HG02938 (cell line): ENCODE results near the gene LCMT1.
"Not testable (repeated sequence)": the region's sequence is repeated elsewhere in the genome, so short reads cannot be mapped to it uniquely, and the experiment has no call there.

ENCODE experiments used
- ATAC-seq: cut with Tn5 transposase; IDR thresholded peaks from one replicate; pipeline ENCODE4 v1.9.1; 2021; ENCODE audit warnings: mild to moderate bottlenecking, moderate library complexity; ENCODE audit not compliant: unreplicated experiment

LCMT1 gene

GRCh38 chr16:25138130-25138529 lies 26.6 kb downstream of the LCMT1 start:
- ATAC-seq = no peak

DNA sequence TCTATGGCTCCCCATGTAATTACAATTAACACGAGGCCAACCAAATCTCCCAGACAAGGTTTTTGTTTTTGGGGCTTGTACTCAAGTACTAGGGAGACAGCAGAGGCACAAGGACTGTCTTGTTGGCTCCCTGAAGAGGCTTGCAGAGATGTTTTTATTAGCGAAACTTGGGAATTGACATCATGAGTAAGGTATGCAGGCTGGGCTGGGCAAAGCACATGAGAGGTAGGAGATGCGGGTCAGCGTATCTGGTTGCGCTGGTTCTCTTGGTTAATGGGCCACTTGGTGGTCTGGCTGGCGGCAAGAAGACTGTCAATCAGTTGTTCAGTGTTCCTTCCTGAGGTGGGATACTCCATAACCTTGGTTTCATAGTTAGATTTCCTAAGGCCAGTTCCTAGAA lies 28.9 kb downstream of the LCMT1 start:
- no peak for ATAC-seq

DNA sequence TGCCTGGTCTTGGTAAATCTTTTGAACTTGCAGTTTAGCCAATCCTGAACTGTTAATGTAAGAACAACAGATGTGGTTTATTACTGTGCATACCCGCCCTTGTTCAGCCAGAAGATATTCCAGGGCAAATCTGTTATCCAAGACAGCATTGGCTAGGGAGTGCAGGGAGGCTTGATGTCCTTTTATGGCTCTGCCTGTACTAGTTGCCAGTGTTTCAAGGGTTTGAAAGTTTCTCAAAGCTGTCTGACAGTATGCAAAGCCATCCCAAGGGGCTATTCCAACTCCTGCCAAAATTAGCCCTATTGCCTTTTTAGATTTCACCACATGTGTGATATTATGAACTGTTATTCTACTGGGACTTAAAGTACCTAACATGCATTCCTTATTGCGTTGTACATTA lies 30.1 kb downstream of the LCMT1 start:
- no peak for ATAC-seq

DNA sequence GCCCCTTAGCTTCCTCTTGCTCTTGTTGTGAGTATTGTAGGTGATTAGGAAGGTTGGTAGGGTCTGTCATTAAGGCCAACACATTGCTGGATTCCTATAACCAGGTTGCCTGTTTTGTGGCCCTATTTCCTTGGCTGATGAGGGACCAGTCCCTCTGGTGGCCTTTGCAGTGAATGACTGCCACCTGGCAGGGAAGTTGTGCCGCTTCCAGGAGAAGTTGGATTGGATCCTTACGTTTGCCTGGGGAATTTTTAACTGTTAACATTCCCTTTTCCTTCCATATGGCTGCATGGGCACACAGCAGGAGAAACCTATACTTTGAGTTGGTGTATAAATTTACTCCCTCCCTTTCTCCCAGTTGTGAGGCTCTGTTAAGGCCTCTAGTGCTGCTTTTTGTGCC lies 32.4 kb downstream of the LCMT1 start:
- ATAC-seq = no peak

DNA sequence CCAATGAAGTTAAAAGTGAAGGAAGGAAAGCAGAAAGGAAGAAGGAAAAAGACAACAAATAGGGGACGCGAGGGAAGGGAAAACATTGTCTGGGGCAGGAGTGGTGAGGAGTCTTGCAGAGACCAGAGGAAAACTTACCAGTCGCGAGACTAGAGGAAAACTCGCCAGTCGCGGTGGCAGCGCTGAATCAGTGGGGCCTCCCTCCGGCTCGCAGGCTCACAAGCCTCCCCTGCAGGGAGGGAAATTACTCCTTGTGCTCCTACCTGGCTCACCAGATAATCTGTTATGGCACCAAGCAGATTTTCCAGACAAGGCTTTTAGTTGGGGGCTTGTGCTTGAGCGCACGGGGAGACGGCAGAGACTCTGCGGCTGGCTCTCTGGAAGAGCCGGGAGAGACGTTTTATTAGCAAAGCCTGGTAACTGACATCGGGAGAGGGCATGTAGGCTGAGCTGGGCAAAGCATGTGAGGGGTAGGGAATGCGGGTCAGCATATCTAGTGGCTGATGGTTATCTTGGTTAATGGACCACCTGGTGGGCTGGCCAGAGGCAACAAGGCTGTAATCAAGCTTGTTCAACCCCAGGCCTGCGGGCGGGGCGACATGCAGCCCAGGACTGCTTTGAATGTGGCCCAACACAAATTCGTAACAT lies 37.1 kb downstream of the LCMT1 start:
- ATAC-seq = no peak

- no peak for ATAC-seq
These were observed 40.5 kb downstream of the LCMT1 start for GRCh38 chr16:25151996-25152395.

DNA sequence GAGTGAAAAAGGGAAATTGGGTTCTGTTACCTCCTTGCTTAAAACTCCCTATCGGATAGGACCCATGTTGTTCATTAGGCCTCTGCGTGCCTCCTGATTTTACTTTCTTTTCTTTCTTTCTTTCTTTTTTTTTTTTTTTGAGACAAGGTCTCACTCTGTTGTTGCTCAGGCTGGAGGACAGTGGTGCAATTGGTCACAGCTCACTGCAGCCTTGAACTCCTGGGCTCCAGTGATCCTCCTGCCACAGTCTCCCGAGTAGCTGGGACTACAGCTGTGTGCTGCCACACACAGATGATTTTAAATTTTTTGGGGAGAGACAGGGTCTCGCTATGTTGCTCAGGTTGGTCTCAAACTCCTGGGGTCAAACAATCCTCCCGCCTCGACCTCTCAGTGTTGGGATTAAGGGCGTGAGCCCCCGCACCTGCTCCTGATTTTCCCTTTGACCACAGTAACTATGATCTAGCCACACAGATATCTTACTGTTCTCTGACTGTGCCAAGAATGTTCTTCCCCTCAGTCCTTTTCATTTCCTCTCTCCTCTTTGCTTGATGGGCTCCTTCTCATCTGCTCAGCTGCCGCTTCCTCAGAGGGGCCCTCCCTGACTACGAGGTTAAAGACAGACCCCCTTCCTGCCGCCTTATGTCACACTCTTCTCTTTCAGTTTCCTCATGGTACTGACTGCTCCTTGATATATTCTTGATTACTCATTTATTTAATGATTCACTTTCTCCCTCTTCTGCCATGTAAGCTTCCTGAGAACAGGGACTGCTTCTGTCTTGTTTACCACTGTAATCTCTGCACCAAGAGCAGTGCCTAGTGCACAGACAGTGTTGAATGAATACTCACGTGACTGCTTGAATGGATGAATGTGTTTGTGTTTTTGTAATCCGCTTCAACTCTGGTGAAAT lies 44.3 kb downstream of the LCMT1 start:
- no peak for ATAC-seq

DNA sequence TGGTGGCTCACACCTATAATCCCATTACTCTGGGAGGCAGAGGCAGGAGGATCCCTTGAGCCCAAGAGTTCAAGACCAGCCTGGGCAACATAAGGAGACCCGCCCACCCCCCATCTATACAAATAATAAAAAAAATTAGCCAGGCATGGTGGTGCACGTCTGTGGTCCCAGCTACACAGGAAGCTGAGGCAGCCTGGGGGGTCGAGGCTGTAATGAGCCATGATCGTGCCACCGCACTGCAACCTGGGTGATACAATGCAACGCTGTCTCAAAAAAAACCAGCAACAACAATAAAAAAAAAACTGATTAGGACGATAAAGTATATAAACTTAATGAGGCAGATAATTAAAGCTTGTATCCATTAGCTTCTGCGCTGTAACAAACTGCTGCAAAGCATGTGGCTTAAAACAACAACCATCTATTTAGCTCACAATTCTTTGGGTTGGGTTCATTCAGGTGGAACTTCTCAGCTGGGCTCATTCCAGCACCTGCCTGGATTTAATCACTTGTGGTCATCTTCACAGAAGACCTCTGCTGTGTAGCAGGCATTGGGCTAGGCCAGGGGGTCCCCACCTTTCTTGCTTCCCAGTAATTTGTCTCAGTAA lies 45.8 kb downstream of the LCMT1 start:
- no peak for ATAC-seq

GRCh38 chr16:25158401-25158800 lies 46.9 kb downstream of the LCMT1 start:
- ATAC-seq = no peak

DNA sequence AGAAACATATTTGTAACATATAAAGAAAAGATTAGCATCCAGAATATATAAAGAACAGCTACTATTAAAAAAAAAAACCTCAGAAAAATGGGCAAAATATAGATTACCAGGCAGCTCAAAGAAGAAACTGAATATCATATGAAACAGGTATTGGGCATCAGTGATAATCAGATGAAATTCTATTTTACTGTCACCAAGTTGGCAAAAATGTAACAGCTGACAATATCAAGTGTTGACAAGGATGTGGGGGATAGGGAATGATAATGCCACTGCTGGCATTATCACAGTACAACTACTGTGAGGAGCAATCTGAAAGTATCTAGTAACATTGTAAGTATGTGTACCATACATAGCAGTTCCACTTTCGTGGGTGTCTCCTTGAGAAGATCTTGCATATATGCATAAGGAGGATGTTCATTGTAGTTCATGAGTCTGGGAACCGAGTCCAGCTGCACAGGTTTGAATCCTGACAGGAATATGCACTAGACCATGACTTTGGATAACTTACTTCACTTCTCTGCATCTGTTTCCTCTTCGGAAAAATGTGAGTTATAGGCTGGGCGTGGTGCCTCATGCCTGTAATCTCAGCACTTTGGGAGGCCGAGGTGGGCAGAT lies 50.3 kb downstream of the LCMT1 start:
- ATAC-seq = no peak

DNA sequence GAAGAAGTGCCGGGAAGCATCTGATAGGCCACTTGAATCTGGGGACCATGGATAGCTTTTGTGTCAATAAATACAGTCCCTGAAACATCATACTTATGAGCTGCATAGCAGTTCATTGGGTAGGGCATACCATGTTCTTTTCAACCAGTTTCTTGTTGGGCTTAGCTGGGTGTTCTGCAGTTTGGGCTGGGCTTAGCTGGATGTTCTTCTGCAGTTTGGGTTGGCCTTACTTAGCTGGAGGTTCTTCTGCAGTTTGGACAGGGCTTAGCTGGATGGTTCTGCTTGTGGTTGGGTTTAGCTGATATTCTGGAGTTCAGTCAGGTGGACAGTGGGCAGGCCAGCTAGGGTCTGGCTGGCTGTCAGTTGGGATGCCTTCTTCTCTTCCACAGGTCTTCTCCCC lies 52.1 kb downstream of the LCMT1 start:
- no peak for ATAC-seq

DNA sequence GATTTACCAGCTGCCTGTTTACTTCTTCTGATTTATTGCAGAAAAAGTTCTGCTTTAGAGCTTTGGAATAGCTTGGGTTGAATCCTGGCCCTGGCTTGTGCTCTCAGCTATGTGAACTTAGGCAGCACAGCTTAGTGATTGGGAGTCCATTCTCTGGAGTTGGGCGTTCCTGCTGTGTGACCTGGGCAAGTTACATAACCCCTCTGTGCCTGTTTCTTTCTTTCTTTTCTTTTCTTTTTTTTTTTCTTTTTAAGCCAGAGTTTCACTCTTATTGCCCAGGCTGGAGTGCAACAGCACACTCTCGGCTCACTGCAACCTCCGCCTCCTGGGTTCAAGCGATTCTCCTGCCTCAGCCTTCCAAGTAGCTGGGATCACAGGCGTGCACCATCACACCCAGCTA lies 53.7 kb downstream of the LCMT1 start:
- ATAC-seq = no peak

DNA sequence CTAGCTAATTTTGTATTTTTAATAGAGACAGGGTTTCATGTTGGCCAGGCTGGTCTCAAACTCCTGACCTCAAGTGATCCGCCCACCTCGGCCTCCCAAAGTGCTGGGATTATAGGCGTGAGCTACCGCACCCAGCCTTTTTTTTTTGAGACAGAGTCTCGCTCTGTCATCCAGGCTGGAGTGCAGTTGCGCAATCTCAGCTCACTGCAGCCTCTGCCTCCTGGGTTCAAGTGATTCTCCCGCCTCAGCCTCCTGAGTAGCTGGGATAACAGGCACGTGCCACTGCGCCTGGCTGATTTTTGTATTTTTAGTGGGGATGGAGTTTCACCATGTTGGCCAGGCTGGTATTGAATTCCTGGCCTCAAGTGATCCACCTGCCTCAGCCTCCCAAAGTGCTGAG lies 56.4 kb downstream of the LCMT1 start:
- ATAC-seq = not testable (repeated sequence)

GRCh38 chr16:25171390-25171789 lies 59.8 kb downstream of the LCMT1 start:
- ATAC-seq = no peak

DNA sequence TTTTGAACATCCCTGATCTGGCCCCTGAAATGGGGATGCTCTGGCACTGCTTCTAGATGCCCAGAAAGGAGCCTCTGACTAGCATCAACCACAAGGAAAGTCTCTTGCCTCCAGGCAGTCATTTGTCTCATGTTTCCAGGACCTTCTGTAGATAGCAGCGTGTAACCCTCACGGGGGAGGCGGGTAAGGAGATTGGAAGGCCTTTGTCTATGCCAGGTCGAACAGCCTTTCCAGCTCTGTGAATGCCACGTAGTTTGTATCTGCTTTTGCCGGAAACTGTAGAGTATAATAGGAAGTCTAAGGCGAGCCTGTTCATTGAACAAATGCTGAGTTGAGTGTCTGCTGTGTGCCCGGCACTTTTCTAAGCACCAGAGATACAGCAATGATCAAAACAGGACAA lies 61.3 kb downstream of the LCMT1 start:
- ATAC-seq = no peak

GRCh38 chr16:25174285-25174684 lies 62.7 kb downstream of the LCMT1 start:
- ATAC-seq = no peak

DNA sequence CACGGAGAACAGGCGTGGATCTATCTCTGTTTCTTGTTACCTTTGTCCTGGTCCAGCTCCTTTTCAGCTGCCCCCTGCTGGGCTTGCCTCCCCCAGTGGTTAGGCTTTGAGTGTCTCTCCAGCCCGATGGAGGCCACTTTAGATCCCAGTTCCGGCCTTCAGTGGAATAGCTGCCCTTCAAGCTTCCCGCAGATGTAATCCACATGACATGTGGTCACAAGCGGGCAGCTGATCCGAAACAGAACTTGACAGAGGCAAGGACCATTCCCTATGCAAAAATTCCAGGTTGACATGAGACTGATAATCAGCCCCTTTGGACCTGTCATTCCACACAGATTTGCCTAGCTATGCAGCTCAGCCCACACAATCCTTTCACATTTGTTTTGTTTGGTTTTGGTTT lies 64.6 kb downstream of the LCMT1 start:
- ATAC-seq = no peak

DNA sequence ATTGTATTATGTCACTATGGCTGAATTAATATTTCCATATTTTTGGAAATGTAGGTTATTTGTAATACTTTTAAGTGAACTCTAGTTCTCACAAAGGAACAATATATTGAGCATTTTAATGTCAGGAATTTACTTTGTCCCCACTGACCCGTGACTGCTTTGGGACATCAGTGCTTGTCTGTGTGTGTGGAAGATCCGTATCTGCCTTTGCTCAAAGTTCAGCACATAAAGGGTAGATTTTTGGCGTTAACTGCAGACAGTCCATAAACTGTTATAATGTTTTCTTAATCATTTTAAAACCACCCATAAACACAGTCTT lies 65.9 kb downstream of the LCMT1 start:
- no peak for ATAC-seq

- ATAC-seq = no peak
These were observed 66.5 kb downstream of the LCMT1 start for GRCh38 chr16:25177831-25178688.

DNA sequence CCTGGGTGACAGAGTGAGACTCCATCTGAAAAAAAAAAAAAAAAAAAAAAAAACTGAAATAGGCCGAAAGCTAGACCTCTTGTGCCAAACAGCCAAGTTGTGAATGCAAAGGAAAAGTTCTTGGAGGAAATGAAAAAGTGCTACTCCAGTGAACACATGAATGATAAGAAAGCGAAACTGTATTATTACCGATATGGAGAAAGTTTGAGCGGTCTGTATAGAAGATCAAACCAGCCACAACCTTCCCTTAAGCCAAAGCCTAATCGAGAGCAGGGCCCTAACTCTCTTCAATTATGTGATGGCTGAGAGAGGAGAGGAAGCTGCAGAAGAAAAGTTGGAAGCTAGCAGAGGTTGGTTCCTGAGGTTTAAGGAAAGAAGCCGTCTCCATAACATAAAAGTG lies 69.7 kb downstream of the LCMT1 start:
- ATAC-seq = not testable (repeated sequence)

DNA sequence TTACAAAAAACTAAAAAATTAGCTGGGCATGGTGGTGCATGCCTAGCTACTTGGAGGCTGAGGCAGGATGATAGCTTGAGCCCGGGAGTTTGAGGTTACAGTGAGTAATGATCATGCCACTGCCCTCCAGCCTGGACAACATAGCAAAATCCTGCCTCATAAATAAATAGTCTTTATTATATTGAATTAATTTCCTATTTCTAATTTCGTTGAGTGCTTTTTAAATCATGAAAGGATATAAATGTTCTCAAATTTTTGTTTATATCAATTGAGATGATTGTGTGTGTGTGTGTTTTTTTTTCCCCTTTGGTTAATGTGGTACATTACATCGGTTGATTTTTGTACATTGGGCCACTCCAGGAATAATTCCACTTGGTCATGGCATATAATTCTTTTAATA lies 73.2 kb downstream of the LCMT1 start:
- no peak for ATAC-seq
